Globus pallidus (tissue), 1 donor: Measurements from ENCODE around the gene EOLA1.
"Not testable (repeated sequence)": the region's sequence is repeated elsewhere in the genome, so short reads cannot be mapped to it uniquely, and the experiment has no call there.

Experiments
- DNase-seq: peaks from one replicate; pipeline ENCODE4 v3.0.0-alpha.2; 2015; ENCODE audit warnings: low spot score

The EOLA1 gene

GRCh38 chrX:149545545-149546543, 5.0 kb downstream of the EOLA1 start:
- DNase-seq: not testable (repeated sequence)

- DNase-seq: not testable (repeated sequence)
Measured at GRCh38 chrX:149546962-149547361, 6.2 kb downstream of the EOLA1 start.

GRCh38 chrX:149547782-149548181, 7.0 kb downstream of the EOLA1 start:
- not testable (repeated sequence) for DNase-seq

- not testable (repeated sequence) for DNase-seq
Measured at GRCh38 chrX:149549701-149550100, 8.9 kb downstream of the EOLA1 start, which contains the start of gene HSFX3. Gene HSFX3, minus strand, starts transcription at chrX:149549924. Its CDS starts 72 bp downstream, at chrX:149549852.

GRCh38 chrX:149550454-149550853, 9.6 kb downstream of the EOLA1 start:
- DNase-seq: not testable (repeated sequence)

GRCh38 chrX:149551245-149551938, 10.6 kb downstream of the EOLA1 start:
- not testable (repeated sequence) for DNase-seq

- DNase-seq: not testable (repeated sequence)
Measured at GRCh38 chrX:149551939-149552248, 11.1 kb downstream of the EOLA1 start.

GRCh38 chrX:149555251-149555650, 14.4 kb downstream of the EOLA1 start:
- not testable (repeated sequence) for DNase-seq

- DNase-seq: no peak
Measured at GRCh38 chrX:149563359-149563758, 22.5 kb downstream of the EOLA1 start.

GRCh38 chrX:149567621-149568417, 27.0 kb downstream of the EOLA1 start:
- no peak for DNase-seq

GRCh38 chrX:149568701-149569296, 28.0 kb downstream of the EOLA1 start:
- no peak for DNase-seq

- no peak for DNase-seq
Measured at GRCh38 chrX:149569770-149570169, 29.0 kb downstream of the EOLA1 start.

GRCh38 chrX:149570668-149571067, 29.9 kb downstream of the EOLA1 start:
- DNase-seq: no peak

- DNase-seq: no peak
Measured at GRCh38 chrX:149571770-149572169, 31.0 kb downstream of the EOLA1 start.

GRCh38 chrX:149572743-149573142, 31.9 kb downstream of the EOLA1 start:
- no peak for DNase-seq

- DNase-seq: not testable (repeated sequence)
Measured at GRCh38 chrX:149573456-149573855, 32.6 kb downstream of the EOLA1 start.

GRCh38 chrX:149585631-149586030, 44.8 kb downstream of the EOLA1 start:
- DNase-seq: not testable (repeated sequence)

GRCh38 chrX:149587359-149587758, 46.5 kb downstream of the EOLA1 start, which contains the start of gene MAGEA9B:
Gene MAGEA9B, minus strand, starts transcription at chrX:149587459. Its CDS starts 4,280 bp downstream, at chrX:149583179.
- not testable (repeated sequence) for DNase-seq

- DNase-seq: not testable (repeated sequence)
Measured at GRCh38 chrX:149590993-149591392, 50.2 kb downstream of the EOLA1 start.

GRCh38 chrX:149595214-149595613, 54.4 kb downstream of the EOLA1 start, which contains the start of gene HSFX2:
Gene HSFX2, minus strand, starts transcription at chrX:149595314. Its CDS starts 614 bp downstream, at chrX:149594700.
- not testable (repeated sequence) for DNase-seq

- not testable (repeated sequence) for DNase-seq
Measured at GRCh38 chrX:149595943-149596342, 55.1 kb downstream of the EOLA1 start.
